HCT116 (cell line): Measurements from ENCODE around the gene BCL11A.

Experiments used
- CTCF ChIP-seq, 3 experiments: fragments of 200-600 bp in 1 of 3; sonication (generic) in 1 of 3; IDR thresholded peaks in 2 of 3; conservative IDR thresholded peaks in 1 of 3; 2 replicates each; pipeline ENCODE4 v1.5.1; 2012 to 2017; ENCODE audit warnings: low read depth in 2 of 3, low read length in 2 of 3, antibody characterized with exemption in 1 of 3, borderline replicate concordance in 1 of 3, control low read depth in 1 of 3, mild to moderate bottlenecking in 1 of 3, mixed read lengths in 1 of 3, mixed run types in 1 of 3, moderate library complexity in 1 of 3; ENCODE audit not compliant: insufficient read depth in 1 of 3
- POLR2AphosphoS5 ChIP-seq: IDR thresholded peaks from 2 replicates; pipeline ENCODE4 v1.6.1; 2011; ENCODE audit warnings: mild to moderate bottlenecking, low read depth, low read length, moderate library complexity
- RAD21 ChIP-seq: IDR thresholded peaks from 2 replicates; pipeline ENCODE4 v1.6.1; 2012; ENCODE audit warnings: low read depth, mild to moderate bottlenecking
- SRF ChIP-seq: IDR thresholded peaks from 2 replicates; pipeline ENCODE4 v1.6.1; 2012; ENCODE audit warnings: low read depth
- YY1 ChIP-seq: IDR thresholded peaks from 2 replicates; pipeline ENCODE4 v1.6.1; 2011; ENCODE audit warnings: low read length, low read depth, moderate library complexity, mild to moderate bottlenecking; ENCODE audit not compliant: insufficient replicate concordance; ENCODE audit errors: extremely low read depth

GRCh38 chr2:60602828-60603532, 49.5 kb upstream of the BCL11A start:
- TF ChIP-seq POLR2AphosphoS5: no peak
- no peak for TF ChIP-seq RAD21
- TF ChIP-seq SRF: no peak
- TF ChIP-seq YY1: no peak
- no peak for TF ChIP-seq CTCF (IDR thresholded peaks at IDR 0.05 in 2 of 3, conservative IDR thresholded peaks at IDR 0.05 in 1 of 3; ENCODE audit: borderline replicate concordance in 1 of 3, insufficient read depth in 1 of 3, low read depth in 2 of 3, low read length in 2 of 3)
